Midbrain (tissue), 1 donor: ENCODE measurements around the gene MUC4.
"Not testable (repeated sequence)": the region's sequence is repeated elsewhere in the genome, so short reads cannot be mapped to it uniquely, and the experiment has no call there.

Experiments
- DNase-seq: peaks from one replicate; lab custom pipeline; 2025; lab: John Stamatoyannopoulos, UW

Gene MUC4

GRCh38 chr3:195760345-195761122 is 51.2 kb downstream of the MUC4 start:
- DNase-seq = peak; percentile 71

GRCh38 chr3:195758721-195759353 is 52.9 kb downstream of the MUC4 start:
- DNase-seq = no peak

- no peak for DNase-seq
These were observed 53.9 kb downstream of the MUC4 start for GRCh38 chr3:195757827-195758226.

- DNase-seq = no peak
These were observed 54.3 kb downstream of the MUC4 start for GRCh38 chr3:195757438-195757770.

GRCh38 chr3:195755791-195756676 is 55.7 kb downstream of the MUC4 start:
- no peak for DNase-seq

- no peak for DNase-seq
These were observed 56.3 kb downstream of the MUC4 start for GRCh38 chr3:195755391-195755790.

GRCh38 chr3:195754906-195755305 is 56.8 kb downstream of the MUC4 start:
- no peak for DNase-seq

- DNase-seq = no peak
These were observed 57.6 kb downstream of the MUC4 start for GRCh38 chr3:195754141-195754540.

- no peak for DNase-seq
These were observed 58.1 kb downstream of the MUC4 start for GRCh38 chr3:195753581-195753980.

GRCh38 chr3:195752546-195753331 is 59.0 kb downstream of the MUC4 start:
- DNase-seq = no peak

GRCh38 chr3:195752066-195752465 is 59.7 kb downstream of the MUC4 start:
- no peak for DNase-seq

GRCh38 chr3:195751560-195751959 is 60.2 kb downstream of the MUC4 start:
- DNase-seq = no peak

- no peak for DNase-seq
These were observed 60.8 kb downstream of the MUC4 start for GRCh38 chr3:195750797-195751520.

GRCh38 chr3:195749101-195749500 is 62.6 kb downstream of the MUC4 start:
- not testable (repeated sequence) for DNase-seq

- DNase-seq = no peak
These were observed 63.1 kb downstream of the MUC4 start for GRCh38 chr3:195748661-195749060.

- DNase-seq = no peak
These were observed 65.0 kb downstream of the MUC4 start for GRCh38 chr3:195746751-195747150.

- DNase-seq = no peak
These were observed 65.4 kb downstream of the MUC4 start for GRCh38 chr3:195746346-195746745.

- DNase-seq = no peak
These were observed 67.3 kb downstream of the MUC4 start for GRCh38 chr3:195744437-195744836.

GRCh38 chr3:195739561-195740111 is 72.1 kb downstream of the MUC4 start:
- DNase-seq = no peak

GRCh38 chr3:195738274-195739044 is 73.3 kb downstream of the MUC4 start:
- DNase-seq = no peak
